ENCODE measurements around the gene MARCKSL1. TPM values are rescaled to one million over a fixed set of nuclear protein-coding genes. Genes with fewer than 3 reads are reported as not detected.

Gene MARCKSL1
- total RNA-seq, 2 donors from 2014 or later = 484 to 543 TPM

DNA sequence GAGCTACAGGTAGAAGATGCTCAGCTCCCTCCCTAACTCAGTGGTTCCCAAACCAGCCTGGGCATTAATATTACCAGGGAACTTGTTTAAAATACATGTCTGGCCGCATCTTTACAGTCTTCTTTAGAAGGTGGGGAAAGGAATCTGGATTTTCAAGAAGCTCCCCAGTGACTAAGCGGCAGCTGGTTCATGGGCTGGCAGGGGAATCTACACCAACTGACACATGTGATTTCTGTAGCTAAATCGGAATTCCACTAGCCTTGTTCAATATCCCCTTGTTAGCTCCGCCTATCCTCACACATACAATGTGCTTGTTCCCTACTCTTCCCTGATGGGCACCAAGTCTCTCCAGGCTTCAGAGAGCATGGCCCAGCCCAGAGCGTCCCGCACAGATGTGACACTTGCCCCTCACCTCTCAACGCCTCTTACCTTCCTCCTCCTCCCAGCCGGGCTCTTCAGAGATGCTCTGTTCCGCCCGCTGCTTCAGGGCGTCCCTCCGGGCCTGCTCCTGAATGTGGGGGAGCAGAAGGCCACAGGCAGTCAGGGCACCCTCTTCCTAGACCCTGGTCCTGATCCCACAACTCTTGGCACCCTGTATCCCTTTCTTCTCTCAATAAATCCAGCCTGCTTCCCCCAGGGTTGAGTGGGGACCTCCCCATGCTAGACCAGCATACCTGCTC lies 41.6 kb upstream of the MARCKSL1 start:
- no peak for DNase-seq
- Histone ChIP-seq H3K27ac (ENCODE audit: low read depth, low read length) (no peak overlapping the region), H3K4me1 (ENCODE audit: control insufficient read depth, insufficient read depth, low read length) (no peaks in the 10 kb centered on the region), H3K4me3 (ENCODE audit: low read length) (no peak overlapping the region), H3K36me3 (ENCODE audit: control insufficient read depth, insufficient read depth, low read length) (peaks cover 94% of the 10 kb centered on the region), H3K9me3 (ENCODE audit: control insufficient read depth, low read length) (no peaks in the 10 kb centered on the region), H3K27me3 (ENCODE audit: control insufficient read depth, insufficient read depth, low read length, poor library complexity, severe bottlenecking) (no peaks in the 10 kb centered on the region), H3K9ac (ENCODE audit: extremely low read depth, low read length, poor library complexity, severe bottlenecking) (no peak overlapping the region)
- TF ChIP-seq CTCF (conservative IDR thresholded peaks at IDR 0.05) = no peak
- Mint-ChIP-seq H3K4me1 (no peaks in the 10 kb centered on the region), H3K9me3 (no peaks in the 10 kb centered on the region), H3K27me3 (ENCODE audit: insufficient read depth) (no peaks in the 10 kb centered on the region), H3K27ac (no peak overlapping the region), H3K4me3 (no peak overlapping the region), H3K36me3 (ENCODE audit: low read depth) (peaks cover 77% of the 10 kb centered on the region)
- WGBS, 2 experiments (ENCODE audit: insufficient coverage in 1 of 2, insufficient read length in 1 of 2) = 92 to 98% methylated on average over 7 to 12 of the region's 12 CpGs

DNA sequence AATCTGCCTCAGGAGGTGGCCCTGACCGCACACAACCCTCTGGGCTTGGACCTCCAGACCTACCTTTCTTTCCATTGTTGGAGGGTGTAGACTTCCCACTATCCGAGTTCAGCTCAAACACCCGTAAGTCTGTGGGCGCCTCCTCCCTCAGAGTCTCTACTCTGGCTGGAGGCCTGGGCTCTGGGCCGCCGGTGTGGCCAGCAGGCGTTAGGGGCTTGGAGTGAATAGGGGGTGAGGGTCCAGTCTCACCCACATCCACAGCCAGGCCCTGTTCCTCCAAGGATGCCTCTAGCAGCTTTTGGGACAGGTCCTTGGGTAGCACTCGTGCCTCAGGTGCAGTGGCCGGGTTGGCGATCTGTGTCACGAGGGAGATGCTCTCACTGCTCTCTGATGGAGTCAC lies 40.2 kb upstream of the MARCKSL1 start:
- H3K36me3 ChIP-seq (ENCODE audit: control insufficient read depth, insufficient read depth, low read length) = peaks cover 92% of the 10 kb centered on the region
- H3K4me3 Mint-ChIP-seq = no peak overlapping the region
- H3K9ac ChIP-seq (ENCODE audit: extremely low read depth, low read length, poor library complexity, severe bottlenecking) = no peak overlapping the region
- no peaks in the 10 kb centered on the region for H3K9me3 ChIP-seq (ENCODE audit: control insufficient read depth, low read length)
- no peak for DNase-seq
- no peak overlapping the region for H3K27ac Mint-ChIP-seq
- no peak for TF ChIP-seq CTCF (conservative IDR thresholded peaks at IDR 0.05)
- peaks cover 79% of the 10 kb centered on the region for H3K36me3 Mint-ChIP-seq (ENCODE audit: low read depth)
- no peaks in the 10 kb centered on the region for H3K4me1 Mint-ChIP-seq
- H3K27me3 ChIP-seq (ENCODE audit: control insufficient read depth, insufficient read depth, low read length, poor library complexity, severe bottlenecking) = no peaks in the 10 kb centered on the region
- H3K4me3 ChIP-seq (ENCODE audit: low read length) = no peak overlapping the region
- WGBS, 2 experiments (ENCODE audit: insufficient coverage in 1 of 2, insufficient read length in 1 of 2) = 92 to 96% methylated on average over 8 to 11 of the region's 11 CpGs
- no peaks in the 10 kb centered on the region for H3K4me1 ChIP-seq (ENCODE audit: control insufficient read depth, insufficient read depth, low read length)
- no peaks in the 10 kb centered on the region for H3K27me3 Mint-ChIP-seq (ENCODE audit: insufficient read depth)
- no peaks in the 10 kb centered on the region for H3K9me3 Mint-ChIP-seq
- no peak overlapping the region for H3K27ac ChIP-seq (ENCODE audit: low read depth, low read length)

DNA sequence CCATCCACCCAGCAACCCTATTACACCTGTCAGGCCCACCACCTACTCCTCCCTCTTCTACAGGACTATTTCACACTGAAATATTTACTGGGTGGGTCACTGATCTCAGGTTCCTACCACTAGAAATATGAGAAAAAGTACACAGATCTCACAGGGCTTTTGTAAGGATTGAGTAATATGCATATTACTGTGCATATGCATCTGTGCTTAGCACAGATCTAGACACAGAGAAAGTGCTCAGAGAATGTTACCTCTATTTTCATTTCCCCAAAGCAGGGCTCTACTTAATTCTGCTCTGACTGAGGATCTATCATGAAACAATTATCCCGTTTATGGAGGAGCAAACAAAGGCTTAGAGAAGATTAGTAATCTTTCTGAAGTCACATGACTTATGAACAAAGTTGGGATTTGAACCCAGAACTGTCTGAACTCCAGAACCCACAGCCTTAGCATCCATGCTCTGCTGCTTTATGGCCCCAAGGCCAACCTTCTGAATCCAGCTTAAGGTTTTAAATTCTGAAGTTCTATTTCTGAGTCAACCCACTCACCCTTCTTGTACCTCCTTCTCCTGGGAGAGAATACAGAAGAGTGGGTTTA lies 38.1 kb upstream of the MARCKSL1 start:
- H3K27ac ChIP-seq (ENCODE audit: low read depth, low read length) = no peak overlapping the region
- H3K27me3 ChIP-seq (ENCODE audit: control insufficient read depth, insufficient read depth, low read length, poor library complexity, severe bottlenecking) = no peaks in the 10 kb centered on the region
- DNase-seq = no peak
- Mint-ChIP-seq H3K4me1 (no peaks in the 10 kb centered on the region), H3K4me3 (no peak overlapping the region), H3K9me3 (no peaks in the 10 kb centered on the region), H3K36me3 (ENCODE audit: low read depth) (peaks cover 69% of the 10 kb centered on the region), H3K27ac (no peak overlapping the region), H3K27me3 (ENCODE audit: insufficient read depth) (no peaks in the 10 kb centered on the region)
- H3K4me3 ChIP-seq (ENCODE audit: low read length) = no peak overlapping the region
- peaks cover 89% of the 10 kb centered on the region for H3K36me3 ChIP-seq (ENCODE audit: control insufficient read depth, insufficient read depth, low read length)
- 86 to 91% methylated on average over 1 of the region's 1 CpG for WGBS, 2 experiments (ENCODE audit: insufficient coverage in 1 of 2, insufficient read length in 1 of 2)
- no peaks in the 10 kb centered on the region for H3K4me1 ChIP-seq (ENCODE audit: control insufficient read depth, insufficient read depth, low read length)
- no peak overlapping the region for H3K9ac ChIP-seq (ENCODE audit: extremely low read depth, low read length, poor library complexity, severe bottlenecking)
- no peaks in the 10 kb centered on the region for H3K9me3 ChIP-seq (ENCODE audit: control insufficient read depth, low read length)
- no peak for TF ChIP-seq CTCF (conservative IDR thresholded peaks at IDR 0.05)

Measured in endodermal cell (in vitro differentiated cells).